ENCODE data around the gene PCSK6.

The PCSK6 gene

GRCh38 chr15:101498717-101499480, 9.4 kb upstream of the PCSK6 start:
- no peak for DNase-seq (ENCODE audit: low spot score)

- peak; percentile 58 for DNase-seq (ENCODE audit: low spot score)
Observed at GRCh38 chr15:101498076-101498716, 8.7 kb upstream of the PCSK6 start.

- DNase-seq (ENCODE audit: low spot score), result no peak
Observed at GRCh38 chr15:101497484-101498034, 8.1 kb upstream of the PCSK6 start.

- DNase-seq (ENCODE audit: low spot score), result no peak
Observed at GRCh38 chr15:101497017-101497416, 7.5 kb upstream of the PCSK6 start.

- DNase-seq (ENCODE audit: low spot score), result no peak
Observed at GRCh38 chr15:101496198-101496986, 6.9 kb upstream of the PCSK6 start.

- no peak for DNase-seq (ENCODE audit: low spot score)
Observed at GRCh38 chr15:101495334-101496197, 6.1 kb upstream of the PCSK6 start.

- no peak for DNase-seq (ENCODE audit: low spot score)
Observed at GRCh38 chr15:101494251-101494796, 4.8 kb upstream of the PCSK6 start.

- DNase-seq (ENCODE audit: low spot score), result no peak
Observed at GRCh38 chr15:101492766-101493692, 3.5 kb upstream of the PCSK6 start.

GRCh38 chr15:101491734-101492640, 2.5 kb upstream of the PCSK6 start:
- DNase-seq (ENCODE audit: low spot score), result no peak

GRCh38 chr15:101490922-101491733, 1.6 kb upstream of the PCSK6 start:
- DNase-seq (ENCODE audit: low spot score), result no peak

- DNase-seq (ENCODE audit: low spot score), result no peak
Observed at GRCh38 chr15:101490408-101490891, 943 bp upstream of the PCSK6 start.

- DNase-seq (ENCODE audit: low spot score), result peak; percentile 66
Observed at GRCh38 chr15:101489237-101489598, 289 bp downstream of the PCSK6 start.

- no peak for DNase-seq (ENCODE audit: low spot score)
Observed at GRCh38 chr15:101488300-101489164, 975 bp downstream of the PCSK6 start.

GRCh38 chr15:101486696-101487459, 2.6 kb downstream of the PCSK6 start:
- DNase-seq (ENCODE audit: low spot score), result no peak

- DNase-seq (ENCODE audit: low spot score), result no peak
Observed at GRCh38 chr15:101483462-101483861, 6.0 kb downstream of the PCSK6 start.
